Endothelial cell of umbilical vein (primary cell): ENCODE results near the gene MCM3AP. TPM values are rescaled to one million over a fixed set of nuclear protein-coding genes. Genes with fewer than 3 reads are reported as not detected.

ENCODE experiments used
- BruUV-seq: library from RNA; stranded (reverse); fragments of 400-500 nt; replicated peaks from 2 replicates; lab custom pipeline; 2021; lab: Mats Ljungman, UMichigan
- CTCF ChIA-PET: fragments of 300-600, 350-600 bp; sonication (Branson Sonifier 250); formaldehyde crosslinking; loops from one replicate; lab custom pipeline; 2021; ENCODE audit warnings: antibody characterized with exemption, inconsistent platforms; lab: Charles Lee
- POLR2A ChIA-PET: fragments of 300-600, 350-600 bp; sonication (Branson Sonifier 250); formaldehyde crosslinking; loops from one replicate; lab custom pipeline; 2021; ENCODE audit warnings: antibody characterized with exemption, inconsistent platforms; lab: Charles Lee
- DNase-seq: peaks from one replicate; pipeline ENCODE4 v3.0.0-alpha.2; 2011; ENCODE audit warnings: low read depth, low spot score
- FAIRE-seq: peaks from 2 replicates; lab custom pipeline; 2011; peaks lifted over from hg19 to GRCh38; lab: Jason Lieb, UNC
- H2AFZ ChIP-seq: 2 replicates; pipeline ENCODE4 v1.6.0; 2012; ENCODE audit warnings: low read depth, low read length, control low read depth, inconsistent platforms
- H3K27ac ChIP-seq: 2 replicates; pipeline ENCODE4 v1.5.1; 2011; ENCODE audit warnings: low read depth, mild to moderate bottlenecking, control low read depth, low read length, moderate library complexity; ENCODE audit not compliant: insufficient read depth
- H3K27me3 ChIP-seq, 2 experiments: 2 replicates each; pipeline versions ENCODE4 v1.6.0 to v1.6.1; 2011; ENCODE audit warnings: low read length in 2 of 2, mixed read lengths in 1 of 2; ENCODE audit not compliant: control insufficient read depth in 2 of 2, insufficient read depth in 2 of 2
- H3K36me3 ChIP-seq, 2 experiments: 2 replicates in 1 of 2; 3 replicates in 1 of 2; pipeline ENCODE4 v1.5.1; 2011; ENCODE audit warnings: low read length in 2 of 2, mild to moderate bottlenecking in 1 of 2, moderate library complexity in 1 of 2; ENCODE audit not compliant: control insufficient read depth in 2 of 2, insufficient read depth in 2 of 2; ENCODE audit errors: extremely low read depth in 1 of 2
- H3K4me1 ChIP-seq: 3 replicates; pipeline ENCODE4 v1.5.1; 2011; ENCODE audit warnings: mild to moderate bottlenecking, low read length; ENCODE audit not compliant: control insufficient read depth, insufficient read depth; ENCODE audit errors: extremely low read depth
- H3K4me2 ChIP-seq: 2 replicates; pipeline ENCODE4 v1.6.1; 2011; ENCODE audit warnings: low read length, control low read depth, mixed read lengths; ENCODE audit not compliant: insufficient read depth
- H3K4me3 ChIP-seq, 3 experiments: fragments of 200-600 bp in 1 of 3; sonication (generic), shearing (Covaris generic) in 1 of 3; replicated peaks in 1 of 3; 2 replicates each; pipeline ENCODE4 v1.5.1; 2011 to 2016; ENCODE audit warnings: control low read depth in 3 of 3, low read length in 3 of 3, mild to moderate bottlenecking in 2 of 3, inconsistent platforms in 1 of 3, low read depth in 1 of 3, moderate library complexity in 1 of 3; ENCODE audit not compliant: insufficient read depth in 1 of 3
- H3K79me2 ChIP-seq: 2 replicates; pipeline ENCODE4 v1.6.0; 2012; ENCODE audit warnings: low read length, inconsistent platforms; ENCODE audit not compliant: control insufficient read depth, insufficient read depth
- H3K9ac ChIP-seq: replicated peaks from 2 replicates; pipeline ENCODE3; 2011; ENCODE audit warnings: low read length, control low read depth; ENCODE audit not compliant: insufficient read depth; ENCODE audit errors: extremely low read depth
- H3K9me1 ChIP-seq: replicated peaks from 3 replicates; pipeline ENCODE4 v1.6.0; 2011; ENCODE audit warnings: mild to moderate bottlenecking, low read length; ENCODE audit not compliant: control insufficient read depth, insufficient read depth; ENCODE audit errors: extremely low read depth
- H3K9me3 ChIP-seq: replicated peaks from 2 replicates; pipeline ENCODE4 v1.5.1; 2012; ENCODE audit warnings: low read length, inconsistent platforms; ENCODE audit not compliant: control insufficient read depth, insufficient read depth
- H4K20me1 ChIP-seq: replicated peaks from 2 replicates; pipeline ENCODE3; 2011; ENCODE audit warnings: mild to moderate bottlenecking, low read length; ENCODE audit not compliant: control insufficient read depth, insufficient read depth; ENCODE audit errors: extremely low read depth
- CTCF ChIP-seq, 2 donors: IDR thresholded peaks; 1 replicate in 1 of 2; 2 replicates in 1 of 2; pipeline ENCODE4 v1.5.1; 2011; ENCODE audit warnings: low read length in 2 of 2, mild to moderate bottlenecking in 2 of 2, moderate library complexity in 2 of 2, control low read depth in 1 of 2, inconsistent platforms in 1 of 2, low read depth in 1 of 2; ENCODE audit not compliant: insufficient read depth in 1 of 2; ENCODE audit errors: extremely low read depth in 1 of 2
- EZH2 ChIP-seq: IDR thresholded peaks from 2 replicates; pipeline ENCODE4 v1.6.1; 2012; ENCODE audit warnings: borderline replicate concordance, low read depth, mild to moderate bottlenecking, moderate library complexity, low read length, inconsistent platforms; ENCODE audit not compliant: severe bottlenecking
- FOS ChIP-seq: IDR thresholded peaks from 2 replicates; pipeline ENCODE4 v1.6.1; 2011; ENCODE audit warnings: mild to moderate bottlenecking, low read length, moderate library complexity, borderline replicate concordance; ENCODE audit not compliant: insufficient read depth
- GATA2 ChIP-seq: IDR thresholded peaks from 2 replicates; pipeline ENCODE4 v1.7.0; 2011; ENCODE audit warnings: low read depth, mild to moderate bottlenecking, moderate library complexity, mixed read lengths, low read length; ENCODE audit not compliant: insufficient read length, insufficient read depth
- JUN ChIP-seq: IDR thresholded peaks from 2 replicates; pipeline ENCODE4 v1.6.1; 2011; ENCODE audit warnings: borderline replicate concordance, low read depth; ENCODE audit not compliant: insufficient read length, insufficient read depth
- MAX ChIP-seq: IDR thresholded peaks from 2 replicates; pipeline ENCODE4 v1.6.1; 2011; ENCODE audit not compliant: insufficient read depth, insufficient read length
- MYC ChIP-seq: IDR thresholded peaks from one replicate; pipeline ENCODE4 v1.6.1; 2011; ENCODE audit warnings: mild to moderate bottlenecking, low read depth, low read length
- POLR2A ChIP-seq: IDR thresholded peaks from 2 replicates; pipeline ENCODE4 v1.6.1; 2012; ENCODE audit warnings: low read depth, mild to moderate bottlenecking, control low read depth, low read length
- POLR2AphosphoS5 ChIP-seq: IDR thresholded peaks from 2 replicates; pipeline ENCODE4 v1.6.1; 2012; ENCODE audit warnings: low read depth, mild to moderate bottlenecking, control low read depth, low read length, moderate library complexity; ENCODE audit not compliant: insufficient read depth
- dilution Hi-C: fragments of 300-500 bp; cut with MboI; formaldehyde crosslinking; loops from one replicate; pipeline ENCODE4 v1.15.0; 2019; ENCODE audit warnings: low sequenced_read_pairs; ENCODE audit not compliant: extremely low pct_ligation_motif_present
- intact Hi-C: fragments of 100-400 bp; cut with micrococcal nuclease; formaldehyde crosslinking; loops from one replicate; pipeline ENCODE4 v1.10.0; 2022
- polyA plus RNA-seq, 4 experiments: library from polyadenylated mRNA; depleted of rRNA in 3 of 4; stranded (reverse) in 3 of 4; unstranded in 1 of 4; fragments of >200 nt; gene quantifications; 2 replicates each; pipeline versions ENCODE4 v1.2.1 to v1.2.3, GENCODE V29; 2011 to 2012; ENCODE audit warnings: missing spikeins in 1 of 4
- total RNA-seq: library from RNA; stranded (reverse); gene quantifications from 2 replicates; pipeline ENCODE4 v1.2.3, GENCODE V29; 2021

MCM3AP gene
- total and polyA plus RNA-seq, 2 donors (not counting 3 experiments of a cell fraction or from before 2014, with no cell fraction given): 37.9 to 115 TPM

- no peak for DNase-seq
- intact Hi-C loops: no loop called here
- no peak overlapping the region for H3K4me2 ChIP-seq
- no peaks in the 10 kb centered on the region for H3K9me3 ChIP-seq
- H3K9ac ChIP-seq: no peak overlapping the region
- H3K27ac ChIP-seq: no peak overlapping the region
- peaks cover 9 to 18% of the 10 kb centered on the region in 2 experiments for H3K36me3 ChIP-seq
- H3K4me1 ChIP-seq: no peaks in the 10 kb centered on the region
- H3K27me3 ChIP-seq: no peaks in the 10 kb centered on the region
- dilution Hi-C loops: no loop called here
- TF ChIP-seq FOS (no peak), POLR2AphosphoS5 (no peak), MYC (no peak), GATA2 (no peak), EZH2 (no peak), MAX (no peak), JUN (no peak), CTCF (IDR thresholded peaks at IDR 0.05; ENCODE audit: extremely low read depth in 1 of 2, insufficient read depth in 1 of 2, low read depth in 1 of 2, low read length in 2 of 2) (no peak), POLR2A (no peak)
- CTCF ChIA-PET: no interaction called here
- H2AFZ ChIP-seq: no peak overlapping the region
- no TSS peak for BruUV-seq
- H3K4me3 ChIP-seq: no peak overlapping the region
- POLR2A ChIA-PET: no interaction called here
- no peak for FAIRE-seq
- H3K79me2 ChIP-seq: peaks cover 12% of the 10 kb centered on the region
- H4K20me1 ChIP-seq: no peaks in the 10 kb centered on the region
- H3K9me1 ChIP-seq: no peaks in the 10 kb centered on the region
Observed at GRCh38 chr21:46217511-46218196, 67.8 kb downstream of the MCM3AP start.
